A549 (cell line): ENCODE results near the gene PHACTR2. TPM values are rescaled to one million over a fixed set of nuclear protein-coding genes. Genes with fewer than 3 reads are reported as not detected.

ENCODE experiments used
- ATAC-seq, 2 experiments: fragments of 200-7000 bp in 1 of 2; fragments of >200 bp in 1 of 2; cut with Nextera tagmentation in 1 of 2; cut with Tn5 transposase in 1 of 2; 3 replicates each; pipeline versions ENCODE4 v1.8.0 to v1.9.1; 2018 to 2020; ENCODE audit warnings: mild to moderate bottlenecking in 1 of 2, moderate library complexity in 1 of 2
- CTCF ChIA-PET: fragments of 300-600 bp; sonication (Branson Sonifier 250); formaldehyde crosslinking; extraction: SDS; loops from one replicate; lab custom pipeline; 2021; ENCODE audit warnings: antibody characterized with exemption, inconsistent platforms; lab: Yijun Ruan, JAX
- POLR2A ChIA-PET: fragments of 350-600 bp; formaldehyde crosslinking; extraction: SDS; loops from one replicate; lab custom pipeline; 2021; ENCODE audit warnings: antibody characterized with exemption, inconsistent platforms; lab: Yijun Ruan, JAX
- DNase-seq, 2 experiments: peaks; one replicate each; pipeline versions ENCODE4 v3.0.0 to v3.0.0-alpha.2; 2011 to 2016; ENCODE audit warnings: low read depth in 1 of 2, low spot score in 1 of 2
- FAIRE-seq: peaks from 2 replicates; lab custom pipeline; 2011; peaks lifted over from hg19 to GRCh38; lab: Jason Lieb, UNC
- H3K27ac ChIP-seq, 2 experiments: fragments of >200 bp; sonication (Bioruptor Twin); formaldehyde crosslinking; 3 replicates each; pipeline ENCODE4 v1.5.1; 2016 to 2017
- H3K4me1 ChIP-seq: fragments of >200 bp; sonication (Bioruptor Twin); formaldehyde crosslinking; 3 replicates; pipeline ENCODE4 v1.6.1; 2016
- H3K4me2 ChIP-seq: fragments of >200 bp; sonication (Bioruptor Twin); formaldehyde crosslinking; 3 replicates; pipeline ENCODE4 v1.6.1; 2016
- H3K4me3 ChIP-seq: fragments of >200 bp; sonication (Bioruptor Twin); formaldehyde crosslinking; 3 replicates; pipeline ENCODE4 v1.5.1; 2016
- H3K9me3 ChIP-seq: fragments of >200 bp; sonication (Bioruptor Twin); formaldehyde crosslinking; 3 replicates; pipeline ENCODE4 v1.6.1; 2016
- BHLHE40 ChIP-seq: IDR thresholded peaks from 2 replicates; pipeline ENCODE4 v1.6.1; 2012; ENCODE audit warnings: low read depth, low read length, inconsistent platforms
- CEBPB ChIP-seq, 2 experiments: fragments of >200 bp in 1 of 2; sonication (Bioruptor Twin) in 1 of 2; formaldehyde crosslinking in 1 of 2; IDR thresholded peaks; 2 replicates each; pipeline ENCODE4 v1.6.1; 2012 to 2016
- CHD4 ChIP-seq: fragments of 200-600 bp; sonication (generic); IDR thresholded peaks from 2 replicates; pipeline ENCODE4 v1.6.1; 2016; ENCODE audit warnings: antibody characterized with exemption, mild to moderate bottlenecking, borderline replicate concordance
- EHMT2 ChIP-seq: fragments of 200-600 bp; sonication (generic); IDR thresholded peaks from 2 replicates; pipeline ENCODE4 v1.6.1; 2016; ENCODE audit warnings: antibody characterized with exemption, low read depth, mild to moderate bottlenecking, moderate library complexity
- ELK1 ChIP-seq: fragments of 150-350 bp; IDR thresholded peaks from 2 replicates; pipeline ENCODE4 v1.6.1; 2014; ENCODE audit warnings: low read depth, mild to moderate bottlenecking, low read length
- FOXS1 ChIP-seq: fragments of 250-450 bp; sonication (Bioruptor Pico); IDR thresholded peaks from 2 replicates; pipeline ENCODE4 v1.5.0; 2020; ENCODE audit warnings: mild to moderate bottlenecking, moderate library complexity
- HDAC2 ChIP-seq: fragments of 200-600 bp; sonication (generic); IDR thresholded peaks from 2 replicates; pipeline ENCODE4 v1.6.1; 2016
- HOXB13 ChIP-seq: fragments of 250-450 bp; sonication (Bioruptor Pico); IDR thresholded peaks from 2 replicates; pipeline ENCODE4 v1.5.0; 2020; ENCODE audit warnings: low read depth, mild to moderate bottlenecking, moderate library complexity
- HOXB5 ChIP-seq: fragments of 250-450 bp; sonication (Bioruptor Pico); IDR thresholded peaks from 2 replicates; pipeline ENCODE4 v1.5.0; 2020; ENCODE audit warnings: mild to moderate bottlenecking, moderate library complexity
- JUNB ChIP-seq: fragments of >200 bp; sonication (Bioruptor Twin); formaldehyde crosslinking; IDR thresholded peaks from 2 replicates; pipeline ENCODE4 v1.6.1; 2016
- MAFK ChIP-seq: fragments of 450-650 bp; IDR thresholded peaks from 2 replicates; pipeline ENCODE4 v1.6.1; 2014; ENCODE audit not compliant: partially characterized antibody
- MAX ChIP-seq: IDR thresholded peaks from 2 replicates; pipeline ENCODE4 v1.6.1; 2012
- NPAS2 ChIP-seq: fragments of 250-450 bp; sonication (Bioruptor Pico); IDR thresholded peaks from 2 replicates; pipeline ENCODE4 v1.8.0; 2022; ENCODE audit warnings: mild to moderate bottlenecking, moderate library complexity, borderline replicate concordance
- NR3C1 ChIP-seq: fragments of >200 bp; sonication (Bioruptor Twin); formaldehyde crosslinking; IDR thresholded peaks from 3 replicates; pipeline ENCODE4 v1.6.1; 2017
- PHF8 ChIP-seq: fragments of 200-600 bp; sonication (generic); IDR thresholded peaks from 2 replicates; pipeline ENCODE4 v1.6.1; 2016; ENCODE audit warnings: low read depth, mild to moderate bottlenecking, antibody characterized with exemption, moderate library complexity, borderline replicate concordance
- RARB ChIP-seq: fragments of 250-450 bp; sonication (Bioruptor Pico); IDR thresholded peaks from 2 replicates; pipeline ENCODE4 v1.8.0; 2021; ENCODE audit warnings: mild to moderate bottlenecking, moderate library complexity
- TFCP2L1 ChIP-seq: fragments of 250-450 bp; sonication (Bioruptor Pico); IDR thresholded peaks from 2 replicates; pipeline ENCODE4 v1.5.0; 2021; ENCODE audit warnings: mild to moderate bottlenecking
- ZC3H11A ChIP-seq: fragments of 450-650 bp; IDR thresholded peaks from 2 replicates; pipeline ENCODE4 v1.6.1; 2014; ENCODE audit warnings: antibody characterized with exemption, mild to moderate bottlenecking
- ZFP36 ChIP-seq: fragments of 450-650 bp; IDR thresholded peaks from 2 replicates; pipeline ENCODE4 v1.6.1; 2014; ENCODE audit warnings: borderline replicate concordance; ENCODE audit not compliant: partially characterized antibody
- ZNF302 ChIP-seq: fragments of 250-450 bp; sonication (Bioruptor Pico); IDR thresholded peaks from 2 replicates; pipeline ENCODE4 v1.9.0; 2021; ENCODE audit warnings: inconsistent platforms, mild to moderate bottlenecking, moderate library complexity
- WGBS: methylation state at CpG from one replicate; pipeline ENCODE4 v1.1.6; 2017; ENCODE audit errors: missing lambda C conversion rate; 5-methylcytosine and 5-hydroxymethylcytosine counted together
- polyA plus RNA-seq, 4 experiments: library from polyadenylated mRNA; depleted of rRNA in 3 of 4; stranded (reverse); fragments of >200 nt; fragmentation: RNase III in 1 of 4; extraction: RNeasy Plus Mini Kit Qiagen cat#74134 plus additional on column Dnase treatment in 1 of 4; gene quantifications; 2 replicates in 3 of 4; 3 replicates in 1 of 4; pipeline ENCODE4 v1.2.3, GENCODE V29; 2011 to 2017
- TF ChIP-seq, protein P1 (sequence below): IDR thresholded peaks from 2 replicates; pipeline ENCODE4 v1.6.1; 2012; ENCODE audit warnings: low read depth, borderline replicate concordance
- TF ChIP-seq, protein P2 (sequence below): fragments of 200-600 bp; sonication (generic); IDR thresholded peaks from 2 replicates; pipeline ENCODE4 v1.6.1; 2016; ENCODE audit warnings: antibody characterized with exemption, mild to moderate bottlenecking, moderate library complexity
- TF ChIP-seq, protein P3 (sequence below): fragments of 250-450 bp; sonication (Bioruptor Pico); IDR thresholded peaks from 2 replicates; pipeline ENCODE4 v1.5.0; 2021; ENCODE audit warnings: mild to moderate bottlenecking, moderate library complexity, borderline replicate concordance
- TF ChIP-seq, protein P4 (sequence below): fragments of >200 bp; sonication (Bioruptor Twin); formaldehyde crosslinking; IDR thresholded peaks from 3 replicates; pipeline ENCODE4 v1.6.1; 2016

Gene PHACTR2
- polyA plus RNA-seq, 2 of the 4 experiments (the other 2 are of a cell fraction) = 2.5 to 10.4 TPM

- TF ChIP-seq EHMT2 = no peak
These were observed 158.4 kb downstream of the PHACTR2 start (continued) for GRCh38 chr6:143836150-143836549.

GRCh38 chr6:143838395-143838794 is 160.6 kb downstream of the PHACTR2 start:
- H3K4me2 ChIP-seq = no peak overlapping the region
- no peaks in the 10 kb centered on the region for H3K9me3 ChIP-seq
- TF ChIP-seq BHLHE40 = no peak
- TF ChIP-seq HOXB13 (CRISPR knock-in tag) = no peak
- TF ChIP-seq TFCP2L1 (CRISPR knock-in tag) = no peak
- TF ChIP-seq HOXB5 (CRISPR knock-in tag) = no peak
- TF ChIP-seq MAFK = no peak
- no peak for TF ChIP-seq MAX
- no peak for TF ChIP-seq PHF8
- TF ChIP-seq ZFP36 = no peak
- TF ChIP-seq, protein P1, sequence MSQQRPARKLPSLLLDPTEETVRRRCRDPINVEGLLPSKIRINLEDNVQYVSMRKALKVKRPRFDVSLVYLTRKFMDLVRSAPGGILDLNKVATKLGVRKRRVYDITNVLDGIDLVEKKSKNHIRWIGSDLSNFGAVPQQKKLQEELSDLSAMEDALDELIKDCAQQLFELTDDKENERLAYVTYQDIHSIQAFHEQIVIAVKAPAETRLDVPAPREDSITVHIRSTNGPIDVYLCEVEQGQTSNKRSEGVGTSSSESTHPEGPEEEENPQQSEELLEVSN = no peak
- no peak for TF ChIP-seq JUNB
- no peak for TF ChIP-seq CEBPB (IDR thresholded peaks at IDR 0.05)
- no peak for TF ChIP-seq RARB (CRISPR knock-in tag)
- TF ChIP-seq EHMT2 = no peak
- no peak for TF ChIP-seq ELK1
- TF ChIP-seq, protein P2, sequence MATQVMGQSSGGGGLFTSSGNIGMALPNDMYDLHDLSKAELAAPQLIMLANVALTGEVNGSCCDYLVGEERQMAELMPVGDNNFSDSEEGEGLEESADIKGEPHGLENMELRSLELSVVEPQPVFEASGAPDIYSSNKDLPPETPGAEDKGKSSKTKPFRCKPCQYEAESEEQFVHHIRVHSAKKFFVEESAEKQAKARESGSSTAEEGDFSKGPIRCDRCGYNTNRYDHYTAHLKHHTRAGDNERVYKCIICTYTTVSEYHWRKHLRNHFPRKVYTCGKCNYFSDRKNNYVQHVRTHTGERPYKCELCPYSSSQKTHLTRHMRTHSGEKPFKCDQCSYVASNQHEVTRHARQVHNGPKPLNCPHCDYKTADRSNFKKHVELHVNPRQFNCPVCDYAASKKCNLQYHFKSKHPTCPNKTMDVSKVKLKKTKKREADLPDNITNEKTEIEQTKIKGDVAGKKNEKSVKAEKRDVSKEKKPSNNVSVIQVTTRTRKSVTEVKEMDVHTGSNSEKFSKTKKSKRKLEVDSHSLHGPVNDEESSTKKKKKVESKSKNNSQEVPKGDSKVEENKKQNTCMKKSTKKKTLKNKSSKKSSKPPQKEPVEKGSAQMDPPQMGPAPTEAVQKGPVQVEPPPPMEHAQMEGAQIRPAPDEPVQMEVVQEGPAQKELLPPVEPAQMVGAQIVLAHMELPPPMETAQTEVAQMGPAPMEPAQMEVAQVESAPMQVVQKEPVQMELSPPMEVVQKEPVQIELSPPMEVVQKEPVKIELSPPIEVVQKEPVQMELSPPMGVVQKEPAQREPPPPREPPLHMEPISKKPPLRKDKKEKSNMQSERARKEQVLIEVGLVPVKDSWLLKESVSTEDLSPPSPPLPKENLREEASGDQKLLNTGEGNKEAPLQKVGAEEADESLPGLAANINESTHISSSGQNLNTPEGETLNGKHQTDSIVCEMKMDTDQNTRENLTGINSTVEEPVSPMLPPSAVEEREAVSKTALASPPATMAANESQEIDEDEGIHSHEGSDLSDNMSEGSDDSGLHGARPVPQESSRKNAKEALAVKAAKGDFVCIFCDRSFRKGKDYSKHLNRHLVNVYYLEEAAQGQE = no peak
- no peak for TF ChIP-seq CHD4
- TF ChIP-seq HDAC2 = no peak
- TF ChIP-seq, protein P3, sequence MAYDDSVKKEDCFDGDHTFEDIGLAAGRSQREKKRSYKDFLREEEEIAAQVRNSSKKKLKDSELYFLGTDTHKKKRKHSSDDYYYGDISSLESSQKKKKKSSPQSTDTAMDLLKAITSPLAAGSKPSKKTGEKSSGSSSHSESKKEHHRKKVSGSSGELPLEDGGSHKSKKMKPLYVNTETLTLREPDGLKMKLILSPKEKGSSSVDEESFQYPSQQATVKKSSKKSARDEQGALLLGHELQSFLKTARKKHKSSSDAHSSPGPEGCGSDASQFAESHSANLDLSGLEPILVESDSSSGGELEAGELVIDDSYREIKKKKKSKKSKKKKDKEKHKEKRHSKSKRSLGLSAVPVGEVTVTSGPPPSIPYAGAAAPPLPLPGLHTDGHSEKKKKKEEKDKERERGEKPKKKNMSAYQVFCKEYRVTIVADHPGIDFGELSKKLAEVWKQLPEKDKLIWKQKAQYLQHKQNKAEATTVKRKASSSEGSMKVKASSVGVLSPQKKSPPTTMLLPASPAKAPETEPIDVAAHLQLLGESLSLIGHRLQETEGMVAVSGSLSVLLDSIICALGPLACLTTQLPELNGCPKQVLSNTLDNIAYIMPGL = no peak
- no peak for DNase-seq
- ChIA-PET POLR2A (no interaction called here), CTCF (no interaction called here)
- no peaks in the 10 kb centered on the region for H3K4me1 ChIP-seq
- no peak for FAIRE-seq
- no peak overlapping the region for H3K4me3 ChIP-seq
- ATAC-seq = no peak
- 65% methylated on average over 5 of the region's 5 CpGs for WGBS
- no peak overlapping the region for H3K27ac ChIP-seq

DNA sequence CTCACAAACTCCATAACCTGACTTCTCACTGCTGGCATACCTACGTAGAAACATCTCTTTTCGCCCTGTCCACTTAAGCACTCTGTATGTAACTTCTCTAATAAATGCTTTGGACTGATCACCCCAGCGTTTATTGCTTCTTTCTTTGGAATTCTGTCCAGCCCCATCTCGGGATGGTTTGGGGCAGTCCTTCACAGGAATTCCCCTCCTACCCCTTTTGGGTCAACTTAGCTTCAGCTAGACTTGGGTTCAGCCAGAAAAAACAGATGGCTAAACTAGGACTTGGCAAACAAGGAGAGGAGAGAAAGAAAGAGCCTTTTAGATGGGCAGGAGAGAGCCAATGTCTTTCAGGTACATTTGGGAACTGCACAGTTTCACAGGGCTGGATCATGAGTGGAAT is 161.4 kb downstream of the PHACTR2 start:
- 72% methylated on average over 4 of the region's 4 CpGs for WGBS
- Histone ChIP-seq H3K9me3 (no peaks in the 10 kb centered on the region), H3K4me2 (no peak overlapping the region), H3K4me1 (0 out of 3 replicates have a peak, but pooled peaks cover 1% of the 10 kb centered on the region), H3K4me3 (no peak overlapping the region), H3K27ac (no peak overlapping the region)
- FAIRE-seq (no peak), DNase-seq (no peak), ATAC-seq (no peak)
- POLR2A ChIA-PET = no interaction called here
- CTCF ChIA-PET = no interaction called here
- TF ChIP-seq, protein P4, sequence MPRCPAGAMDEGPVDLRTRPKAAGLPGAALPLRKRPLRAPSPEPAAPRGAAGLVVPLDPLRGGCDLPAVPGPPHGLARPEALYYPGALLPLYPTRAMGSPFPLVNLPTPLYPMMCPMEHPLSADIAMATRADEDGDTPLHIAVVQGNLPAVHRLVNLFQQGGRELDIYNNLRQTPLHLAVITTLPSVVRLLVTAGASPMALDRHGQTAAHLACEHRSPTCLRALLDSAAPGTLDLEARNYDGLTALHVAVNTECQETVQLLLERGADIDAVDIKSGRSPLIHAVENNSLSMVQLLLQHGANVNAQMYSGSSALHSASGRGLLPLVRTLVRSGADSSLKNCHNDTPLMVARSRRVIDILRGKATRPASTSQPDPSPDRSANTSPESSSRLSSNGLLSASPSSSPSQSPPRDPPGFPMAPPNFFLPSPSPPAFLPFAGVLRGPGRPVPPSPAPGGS = no peak
- TF ChIP-seq FOXS1 (CRISPR knock-in tag) (no peak), ZC3H11A (no peak), HOXB13 (CRISPR knock-in tag) (no peak), NPAS2 (CRISPR knock-in tag) (no peak), NR3C1 (no peak), ZNF302 (CRISPR knock-in tag) (no peak), CHD4 (no peak)
- TF ChIP-seq, protein P2 = no peak
